ENCODE results near the gene IER2.

IER2 gene

GRCh38 chr19:13121551-13122274, 28.5 kb upstream of the IER2 start:
- no peak overlapping the region for H3K4me3 ChIP-seq (ENCODE audit: low read depth, low read length)
- TF ChIP-seq CTCF (IDR thresholded peaks at IDR 0.05; ENCODE audit: low read depth, low read length): no peak
- TF ChIP-seq, protein P1, sequence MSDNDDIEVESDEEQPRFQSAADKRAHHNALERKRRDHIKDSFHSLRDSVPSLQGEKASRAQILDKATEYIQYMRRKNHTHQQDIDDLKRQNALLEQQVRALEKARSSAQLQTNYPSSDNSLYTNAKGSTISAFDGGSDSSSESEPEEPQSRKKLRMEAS (IDR thresholded peaks at IDR 0.05; ENCODE audit: low read depth, low read length): no peak
- TF ChIP-seq MYC (IDR thresholded peaks at IDR 0.05; ENCODE audit: low read depth, low read length): no peak
- TF ChIP-seq POLR2A (IDR thresholded peaks at IDR 0.05; ENCODE audit: extremely low read depth, insufficient read length): no peak
- DNase-seq (ENCODE audit: low read depth): no peak

- TF ChIP-seq MYC (IDR thresholded peaks at IDR 0.05; ENCODE audit: low read depth, low read length) (no peak), POLR2A (IDR thresholded peaks at IDR 0.05; ENCODE audit: extremely low read depth, insufficient read length) (no peak), CTCF (IDR thresholded peaks at IDR 0.05; ENCODE audit: low read depth, low read length) (no peak)
- TF ChIP-seq, protein P1 (IDR thresholded peaks at IDR 0.05; ENCODE audit: low read depth, low read length): no peak
- no peak overlapping the region for H3K4me3 ChIP-seq (ENCODE audit: low read depth, low read length)
- DNase-seq (ENCODE audit: low read depth): no peak
Observed at GRCh38 chr19:13122275-13122878, 27.8 kb upstream of the IER2 start.

GRCh38 chr19:13122980-13123957, 26.9 kb upstream of the IER2 start:
- H3K4me3 ChIP-seq (ENCODE audit: low read depth, low read length): no peak overlapping the region
- no peak for DNase-seq (ENCODE audit: low read depth)
- TF ChIP-seq POLR2A (IDR thresholded peaks at IDR 0.05; ENCODE audit: extremely low read depth, insufficient read length) (no peak), MYC (IDR thresholded peaks at IDR 0.05; ENCODE audit: low read depth, low read length) (no peak), CTCF (IDR thresholded peaks at IDR 0.05; ENCODE audit: low read depth, low read length) (no peak)
- TF ChIP-seq, protein P1 (IDR thresholded peaks at IDR 0.05; ENCODE audit: low read depth, low read length): no peak

DNA sequence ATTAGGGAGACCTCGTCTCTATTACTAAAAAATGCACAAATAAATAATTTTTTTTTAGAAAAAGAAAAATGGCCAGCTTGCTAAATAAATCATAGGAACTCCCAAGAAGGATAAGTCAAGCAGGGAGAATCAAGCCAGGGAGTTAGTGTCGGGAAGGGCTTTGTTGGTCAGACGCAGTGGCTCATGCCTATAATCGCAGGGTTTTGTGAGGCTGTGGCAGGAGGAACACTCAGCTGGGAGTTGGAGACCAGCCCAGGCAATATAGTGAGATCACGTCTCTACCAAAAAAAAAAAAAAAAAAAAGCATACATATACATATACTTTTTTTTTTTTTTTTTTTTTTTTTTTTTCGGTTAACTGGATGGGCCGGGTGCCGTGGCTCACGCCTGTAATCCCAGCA, 23.2 kb upstream of the IER2 start:
- no peak for DNase-seq (ENCODE audit: low read depth)
- no peak overlapping the region for H3K4me3 ChIP-seq (ENCODE audit: low read depth, low read length)
- TF ChIP-seq, protein P1 (IDR thresholded peaks at IDR 0.05; ENCODE audit: low read depth, low read length): no peak

DNA sequence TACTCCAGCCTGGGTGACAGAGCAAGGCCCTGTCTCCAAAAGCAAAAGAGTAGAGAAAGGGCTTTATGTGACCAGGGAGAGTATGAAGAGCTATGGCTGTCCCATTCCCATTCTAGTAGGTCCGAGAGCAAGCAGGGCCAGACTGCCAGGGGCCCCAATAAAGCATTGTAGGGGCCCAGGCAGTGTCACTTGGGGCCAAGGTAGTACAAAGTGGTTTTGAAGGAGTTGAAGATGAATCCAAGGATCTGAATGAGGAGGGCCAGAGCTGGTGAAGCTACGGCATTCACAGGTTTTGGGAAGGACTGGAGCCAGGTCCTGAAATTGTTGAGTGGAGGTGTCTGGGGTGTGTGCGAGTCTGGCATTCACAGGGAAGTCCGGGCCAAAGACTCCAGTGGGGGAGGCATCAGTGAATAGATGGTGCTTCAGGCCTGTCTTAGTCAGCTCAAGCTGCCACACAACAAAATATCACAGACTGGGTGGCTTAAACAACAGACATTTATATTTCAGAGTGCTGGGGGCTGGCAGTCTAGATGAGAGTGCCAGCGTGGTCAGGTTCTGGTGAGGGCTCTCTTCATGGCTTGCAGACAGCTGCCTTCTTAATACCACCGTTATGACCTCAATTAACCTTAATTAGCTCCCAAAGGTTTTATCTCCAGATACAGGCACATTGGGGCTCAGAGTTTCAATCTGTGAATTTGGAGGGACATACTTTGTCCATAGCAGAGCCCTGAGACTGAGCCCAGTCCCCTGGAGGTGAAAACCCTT, 22.2 kb upstream of the IER2 start:
- no peak overlapping the region for H3K4me3 ChIP-seq (ENCODE audit: low read depth, low read length)
- TF ChIP-seq MYC (IDR thresholded peaks at IDR 0.05; ENCODE audit: low read depth, low read length): no peak
- TF ChIP-seq, protein P1 (IDR thresholded peaks at IDR 0.05; ENCODE audit: low read depth, low read length): no peak
- no peak for TF ChIP-seq POLR2A (IDR thresholded peaks at IDR 0.05; ENCODE audit: extremely low read depth, insufficient read length)
- no peak for TF ChIP-seq CTCF (IDR thresholded peaks at IDR 0.05; ENCODE audit: low read depth, low read length)
- no peak for DNase-seq (ENCODE audit: low read depth)

Measured in NB4 (cell line).